ENCODE data around the gene UBE2R2.
A peak's percentile ranks its signal among the peaks of the same experiment; 100 is the strongest.

Gene UBE2R2

DNA sequence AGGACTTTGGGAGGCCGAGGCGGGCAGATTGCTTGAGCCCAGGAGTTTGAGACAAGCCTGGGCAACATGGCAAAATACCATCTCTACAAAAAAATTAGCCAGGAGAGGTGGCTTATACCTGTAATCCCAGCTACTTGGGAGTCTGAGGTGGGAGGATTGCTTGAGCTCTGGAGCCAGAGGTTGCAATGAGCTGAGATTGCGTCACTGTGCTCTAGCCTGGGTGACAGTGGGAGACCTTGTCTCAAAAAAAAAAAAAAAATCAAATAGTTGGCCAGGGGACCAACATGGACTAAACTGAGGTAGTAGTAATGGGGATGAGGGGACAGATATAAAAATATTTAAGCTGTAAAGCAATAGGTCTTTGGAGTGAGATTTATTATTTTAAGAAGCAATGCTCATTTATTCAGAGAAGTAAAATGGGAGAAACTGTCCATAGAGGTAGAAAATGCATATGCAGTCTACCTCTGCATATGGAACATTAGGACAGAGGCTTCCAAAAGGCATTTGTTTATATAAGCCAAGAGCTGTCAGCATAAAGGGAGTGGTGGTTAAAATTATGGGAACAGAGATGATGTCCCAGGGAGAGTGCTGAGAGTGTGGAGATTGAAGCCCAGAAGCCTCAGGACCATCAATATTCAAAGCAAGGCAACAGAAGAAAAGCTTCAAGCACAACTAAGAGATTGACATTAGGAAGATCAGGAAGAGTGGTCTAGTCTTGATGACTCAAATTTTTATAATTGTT is 98.1 kb downstream of the UBE2R2 start:
- Mint-ChIP-seq H3K27ac (peak overlapping the region; percentile 68), H3K4me3 (no peak overlapping the region), H3K27me3 (no peaks in the 10 kb centered on the region), H3K4me1 (ENCODE audit: low read depth) (no peaks in the 10 kb centered on the region), H3K9me3 (no peaks in the 10 kb centered on the region), H3K36me3 (ENCODE audit: low read depth) (peaks cover 66% of the 10 kb centered on the region)

DNA sequence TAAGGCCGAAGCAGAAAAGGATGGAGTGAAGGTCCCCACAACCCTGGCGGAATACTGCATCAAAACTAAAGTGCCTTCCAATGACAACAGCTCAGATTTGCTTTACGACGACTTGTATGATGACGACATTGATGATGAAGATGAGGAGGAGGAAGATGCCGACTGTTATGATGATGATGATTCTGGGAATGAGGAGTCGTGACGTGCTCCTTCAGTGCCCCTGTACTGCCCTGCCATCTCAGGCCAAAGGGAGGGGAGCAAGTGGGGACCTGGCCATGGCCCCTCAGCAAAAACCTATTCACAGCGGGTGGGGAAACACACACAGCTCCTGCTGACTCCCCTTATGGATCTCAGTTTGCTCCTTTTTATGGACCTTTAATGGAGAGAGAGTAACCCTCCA is 100.1 kb downstream of the UBE2R2 start:
- no peaks in the 10 kb centered on the region for H3K4me1 Mint-ChIP-seq (ENCODE audit: low read depth)
- no peaks in the 10 kb centered on the region for H3K9me3 Mint-ChIP-seq
- H3K27me3 Mint-ChIP-seq = no peaks in the 10 kb centered on the region
- peak overlapping the region; percentile 1 for H3K27ac Mint-ChIP-seq
- peaks cover 80% of the 10 kb centered on the region for H3K36me3 Mint-ChIP-seq (ENCODE audit: low read depth)
- no peak overlapping the region for H3K4me3 Mint-ChIP-seq

DNA sequence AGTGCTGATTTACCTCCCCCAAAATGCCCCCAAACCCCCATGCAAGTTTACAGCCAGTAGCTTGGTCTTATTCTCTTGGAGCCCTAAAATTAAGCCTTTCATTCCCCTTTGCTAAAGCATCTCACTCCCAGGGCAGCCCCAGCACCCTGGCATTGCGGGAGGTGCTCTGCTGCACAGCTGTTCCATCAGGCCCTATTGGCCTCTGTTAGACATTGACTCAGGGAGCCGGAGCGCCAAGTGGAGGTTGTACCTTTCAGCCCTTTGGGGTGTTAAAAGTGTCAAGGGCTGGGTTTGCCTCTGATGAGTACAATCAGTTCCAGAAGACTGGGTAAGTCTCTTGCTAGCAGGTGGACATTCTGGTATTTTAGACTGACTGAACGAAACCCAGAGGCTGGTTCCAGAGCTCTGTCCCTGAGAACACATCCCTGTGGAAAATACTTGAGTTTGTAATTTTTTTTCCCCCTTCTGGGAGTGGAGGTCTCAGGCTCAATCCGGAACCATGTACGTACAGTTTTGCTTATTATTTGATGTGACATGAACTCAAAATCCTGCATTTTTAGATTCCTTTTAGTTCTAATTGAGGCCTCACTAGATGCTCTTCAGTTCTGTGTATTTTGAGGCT is 102.4 kb downstream of the UBE2R2 start:
- H3K9me3 Mint-ChIP-seq = no peaks in the 10 kb centered on the region
- no peaks in the 10 kb centered on the region for H3K27me3 Mint-ChIP-seq
- peaks cover 78% of the 10 kb centered on the region for H3K36me3 Mint-ChIP-seq (ENCODE audit: low read depth)
- H3K27ac Mint-ChIP-seq = peak overlapping the region; percentile 59
- no peaks in the 10 kb centered on the region for H3K4me1 Mint-ChIP-seq (ENCODE audit: low read depth)
- H3K4me3 Mint-ChIP-seq = no peak overlapping the region

DNA sequence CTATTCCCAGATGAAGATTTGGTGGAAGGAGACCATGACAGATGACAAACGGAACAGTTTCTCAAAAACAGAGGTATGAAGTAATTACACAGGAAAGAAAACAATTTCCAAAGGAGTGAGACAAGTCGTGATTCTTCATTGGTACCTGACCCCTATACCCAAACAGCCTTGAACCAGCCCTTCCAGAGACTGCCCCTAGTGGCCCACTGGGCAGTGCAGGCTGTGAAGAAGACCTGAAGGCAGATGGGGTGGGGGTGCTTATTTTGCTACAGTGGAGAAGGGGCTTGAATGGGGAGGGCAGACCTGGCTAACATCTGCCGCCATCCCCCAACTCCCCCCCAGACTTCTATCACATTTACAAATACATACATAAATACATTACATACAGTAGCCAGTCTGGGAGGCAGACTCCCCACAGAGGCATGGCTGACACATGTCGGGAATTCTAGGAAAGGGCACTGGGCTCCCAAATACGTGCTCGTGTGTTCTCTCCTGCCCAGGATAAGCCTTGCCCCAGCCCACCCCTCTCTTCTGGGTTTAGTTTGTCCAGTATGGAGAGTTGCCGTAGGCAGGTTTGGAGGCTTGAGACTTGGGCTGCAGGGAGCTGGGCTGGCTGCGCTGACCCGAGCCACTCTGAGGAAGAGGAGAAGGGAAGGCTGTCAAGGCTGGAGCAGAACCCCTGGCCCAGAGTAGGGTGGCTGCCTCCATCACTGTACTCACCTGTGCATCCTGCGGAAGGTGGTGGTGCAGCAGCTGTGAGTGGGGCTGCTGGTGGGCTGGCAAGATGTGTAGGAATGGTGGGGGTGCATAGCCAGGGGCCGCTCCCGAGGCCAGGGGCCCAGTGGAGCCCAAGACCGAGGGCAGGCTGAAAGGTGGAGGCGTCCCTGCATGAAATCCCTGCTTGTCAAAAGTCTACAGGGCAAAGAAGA is 105.3 kb downstream of the UBE2R2 start:
- H3K27ac Mint-ChIP-seq = peak overlapping the region; percentile 74

DNA sequence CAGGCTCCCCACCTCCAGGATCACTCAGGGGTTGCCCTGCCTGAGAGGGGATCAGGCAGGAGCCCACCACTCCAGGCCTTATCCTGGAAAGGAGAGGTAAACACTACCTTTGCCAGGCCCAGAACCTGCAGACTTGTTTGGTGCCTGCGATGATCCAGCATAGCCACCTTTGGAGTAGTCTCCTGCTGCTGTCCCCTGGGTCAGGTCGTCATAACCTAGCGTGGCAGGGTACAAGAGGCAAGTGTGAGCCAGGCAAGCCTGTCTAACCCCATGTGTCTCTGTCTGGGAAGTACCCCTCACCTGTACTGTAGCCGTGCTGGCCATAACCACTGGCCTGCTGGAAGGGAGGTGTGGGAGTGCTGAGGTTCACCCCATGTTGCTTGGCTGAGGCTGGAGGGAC is 106.1 kb downstream of the UBE2R2 start:
- no peaks in the 10 kb centered on the region for H3K9me3 Mint-ChIP-seq
- no peak overlapping the region for H3K4me3 Mint-ChIP-seq
- H3K27me3 Mint-ChIP-seq = no peaks in the 10 kb centered on the region
- H3K4me1 Mint-ChIP-seq (ENCODE audit: low read depth) = no peaks in the 10 kb centered on the region
- H3K27ac Mint-ChIP-seq = no peak overlapping the region
- peaks cover 77% of the 10 kb centered on the region for H3K36me3 Mint-ChIP-seq (ENCODE audit: low read depth)

More for the DNA sequence above, 105.3 kb downstream of the UBE2R2 start:
- peak overlapping the region; percentile 17 for H3K4me3 Mint-ChIP-seq
- H3K9me3 Mint-ChIP-seq = no peaks in the 10 kb centered on the region
- no peaks in the 10 kb centered on the region for H3K27me3 Mint-ChIP-seq
- no peaks in the 10 kb centered on the region for H3K4me1 Mint-ChIP-seq (ENCODE audit: low read depth)
- H3K36me3 Mint-ChIP-seq (ENCODE audit: low read depth) = peaks cover 77% of the 10 kb centered on the region

DNA sequence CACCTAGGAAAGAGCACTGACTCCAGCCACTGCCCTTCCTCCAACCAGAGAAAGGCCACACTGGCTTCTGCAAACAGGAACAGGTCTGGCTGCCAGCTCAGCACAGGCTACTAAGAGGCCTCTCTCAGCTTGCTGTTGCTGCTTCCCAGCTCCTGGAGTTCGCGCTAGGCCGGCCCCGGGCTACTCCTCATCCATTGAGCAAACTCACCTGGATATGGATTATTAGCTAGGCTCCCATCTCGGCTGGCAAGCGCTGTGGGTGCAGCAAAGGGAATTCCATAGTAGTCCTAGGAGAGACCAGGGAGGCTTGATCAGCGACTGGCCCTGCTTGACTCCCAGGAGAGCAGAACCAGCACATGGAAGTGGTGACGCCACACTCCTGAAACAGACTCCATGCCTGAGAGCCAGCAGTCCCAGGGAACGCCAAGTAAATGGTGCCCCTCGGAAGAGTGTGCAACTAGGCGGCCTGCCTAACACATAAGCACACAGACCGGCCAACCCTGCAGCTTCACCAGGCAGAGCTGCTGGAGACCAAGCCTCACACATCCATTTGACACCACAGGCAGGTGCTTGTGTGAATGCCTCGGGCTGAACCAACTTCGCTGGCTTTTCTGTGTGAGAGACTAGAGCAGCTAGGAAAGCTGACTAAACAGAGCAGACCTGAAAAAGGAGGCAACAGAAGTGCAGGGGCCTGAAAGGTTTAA is 107.2 kb downstream of the UBE2R2 start:
- Mint-ChIP-seq H3K4me3 (no peak overlapping the region), H3K9me3 (no peaks in the 10 kb centered on the region), H3K27me3 (no peaks in the 10 kb centered on the region), H3K36me3 (ENCODE audit: low read depth) (peaks cover 75% of the 10 kb centered on the region), H3K27ac (no peak overlapping the region), H3K4me1 (ENCODE audit: low read depth) (no peaks in the 10 kb centered on the region)

DNA sequence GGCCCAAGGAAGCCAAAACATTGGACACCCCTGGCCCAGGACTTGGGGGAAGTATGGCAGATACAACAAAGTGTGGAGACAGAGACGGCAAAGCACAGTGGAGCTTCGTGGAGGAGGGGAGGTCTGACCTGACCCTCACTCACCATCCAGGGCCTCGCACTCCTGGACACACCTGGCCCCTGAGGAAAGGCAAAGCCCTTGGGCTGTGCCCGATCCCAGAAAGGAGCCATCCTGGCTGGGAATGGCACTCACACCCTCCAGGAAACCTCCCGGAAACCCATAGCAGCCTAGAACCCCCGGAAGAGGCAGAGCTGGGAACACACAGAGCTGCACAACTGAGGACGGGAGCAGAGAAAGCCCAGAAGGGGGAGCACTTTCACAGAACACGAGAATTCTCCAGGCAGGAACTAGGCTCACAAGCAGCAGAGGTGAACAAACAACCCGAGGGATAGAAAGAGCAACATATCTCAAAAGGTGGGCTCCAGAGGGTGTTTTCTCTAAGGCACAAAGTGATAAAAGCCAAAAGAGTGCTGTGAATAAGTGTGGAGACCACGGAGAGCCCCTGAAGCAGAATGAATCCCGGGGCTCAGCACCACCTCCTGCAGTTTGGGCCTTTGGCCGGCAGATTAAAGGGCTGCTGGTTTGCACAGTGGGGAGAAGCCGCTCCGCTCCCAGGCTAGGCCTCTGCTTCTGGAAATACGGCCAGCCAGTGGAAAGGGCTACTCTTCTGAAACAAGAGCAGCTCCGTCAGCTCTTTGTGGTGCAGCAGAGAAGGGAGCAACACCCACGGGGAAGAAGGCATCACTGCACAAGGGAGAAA is 108.2 kb downstream of the UBE2R2 start:
- no peaks in the 10 kb centered on the region for H3K27me3 Mint-ChIP-seq
- H3K27ac Mint-ChIP-seq = no peak overlapping the region
- peaks cover 70% of the 10 kb centered on the region for H3K36me3 Mint-ChIP-seq (ENCODE audit: low read depth)

DNA sequence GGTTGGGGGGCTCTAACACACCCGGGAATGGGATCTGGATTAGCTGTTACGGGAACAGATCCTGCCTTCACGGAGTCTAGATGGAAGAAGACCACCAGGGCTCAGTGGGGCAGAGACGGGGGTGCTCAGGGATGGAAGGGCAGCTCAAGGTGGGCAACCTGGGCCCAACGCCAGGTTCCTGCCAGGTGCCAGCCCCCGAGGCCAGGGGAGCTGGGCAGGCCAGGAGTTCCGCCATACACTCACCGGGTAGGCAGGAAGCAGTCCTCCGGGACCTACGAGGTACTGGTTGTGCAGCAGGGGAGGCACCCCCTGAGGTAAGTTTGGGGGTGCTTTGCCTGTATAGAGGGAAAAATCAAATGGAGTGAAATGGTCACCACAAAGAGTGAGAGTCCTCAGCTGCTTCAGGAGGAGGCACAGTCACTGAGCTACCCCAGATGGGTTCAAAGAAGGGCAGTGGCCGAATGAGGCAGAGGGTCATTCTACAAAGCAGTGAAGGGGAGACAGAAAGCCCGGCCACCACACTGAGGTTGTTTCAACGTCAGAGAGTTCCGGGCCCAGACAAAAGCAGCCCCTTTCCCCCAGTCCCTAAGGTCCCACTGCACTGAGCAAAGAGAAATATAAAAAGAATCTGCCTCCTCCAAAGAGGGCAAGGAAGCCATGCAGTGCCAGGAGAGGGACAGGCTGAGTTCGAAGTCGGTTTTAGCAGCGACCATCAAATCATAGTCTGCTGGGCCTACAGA is 110.0 kb downstream of the UBE2R2 start:
- H3K9me3 Mint-ChIP-seq = no peaks in the 10 kb centered on the region
- no peak overlapping the region for H3K4me3 Mint-ChIP-seq
- H3K4me1 Mint-ChIP-seq (ENCODE audit: low read depth) = no peaks in the 10 kb centered on the region
- no peaks in the 10 kb centered on the region for H3K27me3 Mint-ChIP-seq
- H3K36me3 Mint-ChIP-seq (ENCODE audit: low read depth) = peaks cover 70% of the 10 kb centered on the region
- no peak overlapping the region for H3K27ac Mint-ChIP-seq

More for the DNA sequence above, 108.2 kb downstream of the UBE2R2 start:
- H3K4me1 Mint-ChIP-seq (ENCODE audit: low read depth) = no peaks in the 10 kb centered on the region
- no peaks in the 10 kb centered on the region for H3K9me3 Mint-ChIP-seq
- H3K4me3 Mint-ChIP-seq = no peak overlapping the region

DNA sequence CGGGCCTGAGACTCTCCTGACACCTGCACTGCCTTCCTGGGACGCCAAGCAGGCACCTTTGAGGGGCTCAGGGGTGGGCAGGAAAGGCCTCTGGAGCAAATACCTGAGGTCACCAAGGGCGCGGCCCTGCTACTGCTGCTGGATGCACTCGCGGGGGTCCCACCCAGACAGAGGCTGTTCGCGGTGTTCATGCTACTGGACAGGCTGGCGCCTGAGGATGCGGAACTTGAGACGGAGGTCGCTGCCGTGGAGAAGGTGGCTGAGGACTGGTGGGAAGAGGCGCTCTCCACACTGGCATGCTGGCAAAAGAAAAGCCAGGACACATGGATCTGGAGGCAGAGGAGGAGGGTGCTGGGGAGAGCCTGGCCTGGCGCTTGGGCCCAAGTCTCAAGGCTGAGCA is 110.7 kb downstream of the UBE2R2 start:
- Mint-ChIP-seq H3K27ac (no peak overlapping the region), H3K4me3 (no peak overlapping the region), H3K9me3 (no peaks in the 10 kb centered on the region), H3K27me3 (no peaks in the 10 kb centered on the region), H3K4me1 (ENCODE audit: low read depth) (no peaks in the 10 kb centered on the region), H3K36me3 (ENCODE audit: low read depth) (peaks cover 77% of the 10 kb centered on the region)

DNA sequence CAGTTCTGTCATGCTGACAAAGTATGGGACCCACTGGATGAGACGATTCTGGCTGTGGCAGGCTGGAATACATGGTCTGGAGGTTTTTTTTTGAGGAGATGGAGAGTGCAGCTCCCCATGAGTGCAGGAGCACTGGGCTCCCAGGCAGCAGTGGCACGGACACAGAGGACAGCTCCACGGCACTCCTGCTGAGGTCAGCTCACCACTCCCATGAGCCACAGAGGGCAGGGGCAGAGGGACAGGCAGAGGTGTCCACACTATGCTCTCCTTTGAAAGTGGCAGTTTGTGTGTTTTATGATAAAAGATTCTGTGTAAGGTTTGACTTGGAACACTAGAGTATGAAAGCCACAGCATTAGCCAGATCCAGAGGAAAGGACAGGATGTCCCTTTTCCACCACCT is 114.4 kb downstream of the UBE2R2 start:
- Mint-ChIP-seq H3K27me3 (no peaks in the 10 kb centered on the region), H3K4me1 (ENCODE audit: low read depth) (no peaks in the 10 kb centered on the region), H3K36me3 (ENCODE audit: low read depth) (peaks cover 85% of the 10 kb centered on the region), H3K27ac (no peak overlapping the region), H3K4me3 (no peak overlapping the region), H3K9me3 (no peaks in the 10 kb centered on the region)

DNA sequence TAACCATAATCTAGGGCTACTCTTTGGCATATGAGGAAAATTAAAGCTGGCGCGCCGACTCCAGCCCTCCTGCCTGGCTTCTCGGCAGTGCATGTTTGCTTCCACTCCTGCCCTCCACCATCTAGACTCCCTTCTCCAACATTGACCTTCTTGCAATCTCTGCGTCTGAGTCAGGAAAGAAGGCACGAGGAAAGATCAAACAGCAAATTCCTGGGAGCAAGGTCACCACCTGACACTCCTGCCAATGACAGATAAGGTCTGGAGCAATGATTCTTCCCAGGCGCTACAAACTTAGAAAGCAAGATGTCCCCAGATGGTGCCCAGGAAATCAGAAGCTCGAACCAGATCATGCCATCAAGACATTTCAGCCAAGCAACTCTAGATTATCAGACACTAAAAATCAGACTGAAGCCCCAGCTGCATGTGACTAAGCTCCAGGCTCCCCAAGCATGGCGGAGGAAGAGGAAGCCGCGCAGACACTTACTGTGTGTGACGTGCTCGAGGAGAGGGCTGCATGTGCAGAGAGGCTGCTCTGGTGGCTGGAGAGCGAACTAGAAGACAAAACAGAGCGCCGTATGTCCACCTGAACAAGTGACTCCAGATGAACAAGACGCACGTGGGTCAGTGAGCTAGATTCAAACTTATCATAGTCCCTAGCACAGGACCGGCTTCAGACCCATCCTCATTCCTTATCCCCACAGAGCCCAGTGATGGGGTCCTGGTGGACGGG is 115.3 kb downstream of the UBE2R2 start:
- no peaks in the 10 kb centered on the region for H3K4me1 Mint-ChIP-seq (ENCODE audit: low read depth)
- H3K36me3 Mint-ChIP-seq (ENCODE audit: low read depth) = peaks cover 85% of the 10 kb centered on the region
- no peak overlapping the region for H3K4me3 Mint-ChIP-seq
- no peaks in the 10 kb centered on the region for H3K9me3 Mint-ChIP-seq
- peak overlapping the region; percentile 4 for H3K27ac Mint-ChIP-seq
- H3K27me3 Mint-ChIP-seq = no peaks in the 10 kb centered on the region

DNA sequence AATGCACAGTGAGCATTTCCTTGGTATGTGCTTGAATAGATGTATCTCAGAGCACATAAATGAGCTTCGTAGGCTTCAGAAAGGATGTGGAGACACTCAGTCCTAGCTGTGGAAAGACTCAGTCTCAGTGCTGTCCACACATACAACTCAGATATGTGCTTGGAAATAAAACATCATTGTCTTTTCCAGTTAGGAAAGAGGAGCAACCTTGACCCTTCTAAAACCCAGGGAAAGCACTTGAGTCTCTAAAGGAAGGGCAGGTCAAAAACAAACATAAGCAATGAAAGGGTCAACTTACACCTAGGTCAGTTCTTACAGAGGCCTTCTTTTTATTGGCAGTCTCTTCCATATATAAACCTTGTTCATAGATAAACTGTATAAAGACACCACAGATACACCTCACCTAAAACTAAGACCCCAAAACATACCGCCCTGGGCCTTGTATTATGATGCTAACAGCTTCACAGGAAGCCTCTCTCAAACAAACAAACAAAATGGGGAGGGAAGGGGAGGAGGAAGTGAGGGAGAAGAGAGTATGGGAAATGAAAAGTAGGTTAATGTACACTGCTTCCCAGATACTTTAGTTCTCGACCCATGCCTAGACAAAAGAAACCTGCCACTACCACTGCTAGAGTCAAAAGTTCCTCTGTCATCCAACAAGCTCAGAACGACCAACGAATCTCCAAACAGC is 117.4 kb downstream of the UBE2R2 start:
- Mint-ChIP-seq H3K27ac (no peak overlapping the region), H3K27me3 (no peaks in the 10 kb centered on the region), H3K36me3 (ENCODE audit: low read depth) (peaks cover 72% of the 10 kb centered on the region), H3K4me3 (no peak overlapping the region), H3K9me3 (no peaks in the 10 kb centered on the region), H3K4me1 (ENCODE audit: low read depth) (no peaks in the 10 kb centered on the region)
